Placental pericyte (primary cell): ENCODE measurements around the gene LDAF1. TPM values are rescaled to one million over a fixed set of nuclear protein-coding genes. Genes with fewer than 3 reads are reported as not detected.

ENCODE experiments used
- total RNA-seq: library from RNA; depleted of rRNA; stranded (reverse); fragments of >200 nt; gene quantifications from 2 replicates; pipeline ENCODE4 v1.2.3, GENCODE V29; 2012

LDAF1 gene
- 19.5 and 22.8 TPM in 2 replicates for total RNA-seq

GRCh38 chr16:21158208-21159110 lies at the start of gene LDAF1:
TSS of gene LDAF1 (plus strand) at chr16:21158674. CDS start at chr16:21161183, 2,509 bp downstream.

GRCh38 chr16:21150375-21151001 lies 8.0 kb upstream of the LDAF1 start, which contains the start of gene DNAH3:
TSS of gene DNAH3 (minus strand) at chr16:21150846. CDS start at chr16:21150319, 527 bp downstream.

GRCh38 chr16:21211486-21211885 lies 53.0 kb downstream of the LDAF1 start, which contains the start of gene ZP2:
TSS of gene ZP2 (minus strand) at chr16:21211574. CDS start at chr16:21211547, 27 bp downstream.

Other genes with a start within 250 kb of the LDAF1 start
- under 0.01 and 0.14 TPM in 2 replicates for gene DNAH3, start 7.8 kb upstream of the LDAF1 start, total RNA-seq
- gene ZP2, start 52.9 kb downstream of the LDAF1 start, total RNA-seq = not detected in 2 replicates
- gene ANKS4B, start 75.0 kb downstream of the LDAF1 start, total RNA-seq = not detected in 2 replicates
- 0.14 TPM in 1 of 2 replicates, not detected in the other for gene CRYM, start 119.6 kb downstream of the LDAF1 start, total RNA-seq